SK-N-MC (cell line): ENCODE data around the gene NOTO.

Experiments
- DNase-seq: peaks from one replicate; pipeline ENCODE4 v3.0.0-alpha.2; 2011; ENCODE audit warnings: low read depth, low spot score
- H3K27ac ChIP-seq: fragments of 200-600 bp; sonication (generic); 2 replicates; pipeline ENCODE4 v1.5.1; 2016; ENCODE audit warnings: mixed run types
- H3K36me3 ChIP-seq: fragments of 200-600 bp; sonication (generic); 2 replicates; pipeline ENCODE4 v1.6.1; 2017; ENCODE audit warnings: antibody characterized with exemption, low read length, mixed read lengths; ENCODE audit not compliant: insufficient read depth
- H3K4me3 ChIP-seq: fragments of 200-600 bp; sonication (generic); 2 replicates; pipeline ENCODE4 v1.5.1; 2016
- H3K9ac ChIP-seq: fragments of 200-600 bp; sonication (generic); 2 replicates; pipeline ENCODE4 v1.8.0; 2017; ENCODE audit warnings: mixed run types, mixed read lengths; ENCODE audit not compliant: insufficient read length
- H3K9me3 ChIP-seq: fragments of 200-600 bp; sonication (generic); 2 replicates; pipeline ENCODE4 v1.6.1; 2017; ENCODE audit warnings: low read depth, mild to moderate bottlenecking, antibody characterized with exemption, low read length, moderate library complexity, mixed read lengths
- EZH2 ChIP-seq: fragments of 200-600 bp; sonication (generic); IDR thresholded peaks from one replicate; pipeline ENCODE4 v1.6.1; 2017; ENCODE audit warnings: antibody characterized with exemption
- FOXP2 ChIP-seq: optimal IDR thresholded peaks from 2 replicates; pipeline ENCODE3; 2011; ENCODE audit warnings: mild to moderate bottlenecking, moderate library complexity; ENCODE audit not compliant: insufficient read depth; ENCODE audit errors: extremely low read length, control extremely low read depth
- POLR2AphosphoS5 ChIP-seq: IDR thresholded peaks from 2 replicates; pipeline ENCODE4 v1.6.1; 2012; ENCODE audit warnings: mild to moderate bottlenecking, low read depth, low read length, borderline replicate concordance

NOTO gene

GRCh38 chr2:73210696-73211095, 8.3 kb downstream of the NOTO start:
- TF ChIP-seq EZH2 (no peak), POLR2AphosphoS5 (no peak), FOXP2 (no peak)
- Histone ChIP-seq H3K27ac (no peak overlapping the region), H3K9me3 (no peaks in the 10 kb centered on the region), H3K36me3 (no peaks in the 10 kb centered on the region), H3K9ac (no peak overlapping the region), H3K4me3 (no peak overlapping the region)
- DNase-seq = no peak

GRCh38 chr2:73212098-73212447, 9.7 kb downstream of the NOTO start:
- Histone ChIP-seq H3K9ac (no peak overlapping the region), H3K4me3 (no peak overlapping the region), H3K36me3 (no peaks in the 10 kb centered on the region), H3K9me3 (no peaks in the 10 kb centered on the region), H3K27ac (no peak overlapping the region)
- DNase-seq = no peak
- TF ChIP-seq EZH2 = no peak
- TF ChIP-seq FOXP2 = no peak
- TF ChIP-seq POLR2AphosphoS5 = no peak

- H3K9me3 ChIP-seq = no peaks in the 10 kb centered on the region
- no peaks in the 10 kb centered on the region for H3K36me3 ChIP-seq
- no peak for DNase-seq
- peak overlapping the region; percentile 78; the same call in 1 of the 2 replicates for H3K27ac ChIP-seq
- no peak for TF ChIP-seq EZH2
- no peak for TF ChIP-seq POLR2AphosphoS5
- no peak for TF ChIP-seq FOXP2
- H3K9ac ChIP-seq = no peak overlapping the region
- H3K4me3 ChIP-seq = no peak overlapping the region
These were observed 10.2 kb downstream of the NOTO start for GRCh38 chr2:73212448-73213176.

DNA sequence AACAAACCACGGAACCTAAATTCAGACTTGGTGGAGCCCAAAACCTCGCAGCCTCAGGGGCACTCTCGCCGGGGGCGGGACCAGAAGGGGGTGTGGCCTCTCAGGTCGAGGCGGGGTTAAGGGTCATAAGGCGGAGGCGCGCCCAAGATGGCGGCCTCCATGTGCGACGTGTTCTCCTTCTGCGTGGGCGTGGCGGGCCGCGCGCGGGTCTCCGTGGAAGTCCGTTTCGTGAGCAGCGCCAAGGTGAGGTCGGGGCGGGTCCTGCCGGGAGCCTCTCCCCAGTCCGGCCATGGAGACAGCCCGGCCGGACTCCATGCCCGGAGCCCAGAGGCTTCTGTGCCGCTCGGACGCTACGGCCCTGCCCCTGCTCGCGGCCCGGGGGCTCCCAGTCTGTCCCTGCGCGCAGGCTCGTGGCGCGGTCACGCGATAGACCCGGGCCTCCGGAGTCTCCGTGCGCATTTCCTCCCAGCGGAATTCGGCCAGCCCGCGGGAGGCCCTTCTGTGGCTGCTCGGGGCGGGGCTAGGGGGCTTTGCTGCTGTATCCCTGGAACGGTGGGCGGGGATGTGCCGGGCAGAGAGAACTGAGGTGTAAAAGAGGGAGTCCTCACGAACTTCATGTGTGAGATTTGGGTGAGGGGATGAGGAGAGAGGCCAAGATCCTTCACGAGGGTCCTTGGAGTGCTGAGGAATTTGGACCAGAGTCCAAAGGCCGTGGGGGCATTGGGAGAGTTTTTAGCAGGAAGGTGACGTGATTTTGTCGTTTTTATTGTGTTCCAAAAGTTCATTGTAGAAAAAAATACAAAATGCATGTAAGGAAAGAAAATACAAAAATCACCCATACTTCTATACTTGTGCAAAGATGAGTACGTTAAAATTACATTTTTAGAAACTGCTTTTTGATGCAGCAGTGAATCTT, 12.0 kb downstream of the NOTO start, which contains the start of gene SMYD5:
SMYD5 (plus strand) TSS at position 126 of the 916 bp plus-strand sequence; CDS start at position 148, 22 bp downstream.
- Histone ChIP-seq H3K9ac (peak within 1 kb of the TSS; percentile 83), H3K9me3 (no peaks in the 10 kb centered on the region), H3K4me3 (peak within 1 kb of the TSS; percentile 85), H3K27ac (peak within 1 kb of the TSS; percentile 78), H3K36me3 (no peaks in the 10 kb centered on the region; the same call in 1 of the 2 replicates)
- DNase-seq = peak; percentile 55
- TF ChIP-seq FOXP2 = no peak
- TF ChIP-seq EZH2 = no peak
- peak; percentile 80 for TF ChIP-seq POLR2AphosphoS5

DNA sequence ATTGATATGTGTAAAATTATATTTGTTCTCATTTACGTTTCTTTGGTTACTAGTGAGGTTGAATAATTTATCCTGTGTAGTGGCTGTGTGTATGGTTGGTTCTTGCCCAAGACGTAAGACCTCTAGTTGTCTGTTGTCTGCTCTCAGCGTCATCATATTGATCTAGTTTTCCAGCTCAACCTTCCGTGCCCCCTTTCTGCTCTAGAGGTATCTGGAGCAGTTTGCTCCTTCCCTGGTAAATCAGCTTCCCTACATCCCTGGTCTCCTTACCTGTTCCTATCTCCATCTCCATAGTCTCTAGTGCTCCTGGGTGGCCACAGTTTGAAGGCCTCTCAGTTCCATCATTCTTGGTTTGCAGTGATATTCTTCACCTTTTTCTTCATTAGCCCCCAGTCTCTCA, 12.9 kb downstream of the NOTO start:
- H3K4me3 ChIP-seq = peak overlapping the region; percentile 85
- no peaks in the 10 kb centered on the region for H3K9me3 ChIP-seq
- H3K36me3 ChIP-seq = peaks cover 5% of the 10 kb centered on the region; the same call in 1 of the 2 replicates
- TF ChIP-seq FOXP2 (no peak), EZH2 (no peak), POLR2AphosphoS5 (no peak)
- 0 out of 2 replicates have a peak overlapping the region, but pooled peaks have one; percentile 78 for H3K27ac ChIP-seq
- DNase-seq = no peak
- H3K9ac ChIP-seq = peak overlapping the region; percentile 83

DNA sequence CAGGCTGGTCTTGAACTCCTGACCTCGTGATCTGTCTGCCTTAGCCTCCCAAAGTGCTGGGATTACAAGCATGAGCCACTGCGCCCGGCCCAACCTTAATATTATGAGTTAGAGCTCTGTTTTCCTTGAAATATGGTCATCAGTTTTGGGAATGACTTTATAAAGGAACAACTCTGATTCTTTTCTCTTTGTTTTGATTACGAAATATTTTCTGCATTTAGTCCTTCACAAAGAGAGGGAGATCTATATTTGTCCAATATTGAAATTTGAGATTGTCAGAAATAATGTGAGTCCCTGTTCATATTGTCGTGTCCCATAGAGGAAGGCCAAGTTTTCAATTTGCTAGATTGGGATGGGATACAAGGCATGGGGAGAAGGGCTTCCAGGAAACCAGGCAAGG, 14.8 kb downstream of the NOTO start:
- TF ChIP-seq EZH2 (no peak), FOXP2 (no peak), POLR2AphosphoS5 (no peak)

DNA sequence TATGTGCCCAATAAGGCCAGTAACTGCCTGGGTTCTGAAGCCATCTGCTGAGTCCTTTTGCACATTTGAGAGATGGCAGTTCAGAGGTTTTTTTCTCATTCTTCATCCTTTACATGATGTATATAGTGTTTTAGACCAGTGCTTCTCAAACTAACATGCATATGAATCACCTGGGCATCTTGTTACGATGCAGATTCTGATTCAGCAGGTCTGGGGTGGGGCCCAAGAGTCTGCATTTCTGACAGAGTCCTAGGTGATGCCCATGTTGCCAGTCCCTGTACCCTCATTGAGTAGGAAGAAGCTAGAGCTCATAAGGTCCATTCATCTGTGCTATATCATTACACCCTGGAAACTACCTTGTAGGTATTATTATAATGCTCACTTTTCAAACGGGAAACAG, 15.5 kb downstream of the NOTO start:
- Histone ChIP-seq H3K36me3 (peaks cover 24% of the 10 kb centered on the region; the same call in 1 of the 2 replicates), H3K9ac (no peak overlapping the region), H3K27ac (no peak overlapping the region), H3K9me3 (no peaks in the 10 kb centered on the region), H3K4me3 (no peak overlapping the region)
- TF ChIP-seq FOXP2 = no peak
- TF ChIP-seq POLR2AphosphoS5 = no peak
- no peak for TF ChIP-seq EZH2
- no peak for DNase-seq

More for the DNA sequence above, 14.8 kb downstream of the NOTO start:
- Histone ChIP-seq H3K9me3 (no peaks in the 10 kb centered on the region), H3K36me3 (peaks cover 20% of the 10 kb centered on the region; the same call in 1 of the 2 replicates), H3K9ac (no peak overlapping the region), H3K4me3 (no peak overlapping the region), H3K27ac (no peak overlapping the region)
- DNase-seq = no peak

DNA sequence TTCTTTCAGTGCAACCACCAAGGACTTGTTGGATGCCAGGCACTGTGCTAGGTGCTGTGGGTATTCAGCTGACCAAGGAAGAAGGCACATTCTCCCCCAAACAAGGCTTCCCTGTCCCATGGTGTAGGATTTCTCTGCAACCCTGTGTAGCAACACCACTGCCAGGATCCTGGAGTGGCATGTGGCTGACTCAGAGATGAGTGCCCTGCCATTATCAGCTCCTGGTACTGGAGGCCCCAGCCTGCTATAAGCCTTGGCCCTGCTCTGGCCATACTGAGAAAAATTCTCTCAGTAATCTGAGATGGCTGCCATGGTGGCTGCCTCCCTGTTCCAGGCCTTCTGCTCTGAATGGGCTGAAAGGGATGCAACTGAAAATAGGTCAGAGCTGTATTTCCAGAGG, 15.9 kb downstream of the NOTO start:
- H3K9ac ChIP-seq = no peak overlapping the region
- no peak overlapping the region for H3K27ac ChIP-seq
- no peak overlapping the region for H3K4me3 ChIP-seq
- no peaks in the 10 kb centered on the region for H3K9me3 ChIP-seq
- H3K36me3 ChIP-seq = peaks cover 29% of the 10 kb centered on the region; the same call in 1 of the 2 replicates
- DNase-seq = no peak
- no peak for TF ChIP-seq FOXP2
- TF ChIP-seq POLR2AphosphoS5 = no peak
- no peak for TF ChIP-seq EZH2
